ENCODE measurements around the gene S1PR4. TPM values are rescaled to one million over a fixed set of nuclear protein-coding genes. Genes with fewer than 3 reads are reported as not detected.
A peak's percentile ranks its signal among the peaks of the same experiment; 100 is the strongest.

The S1PR4 gene
- total RNA-seq, 1 experiment from 2014 or later, result 0.28 TPM

GRCh38 chr19:3189702-3190469, 11.3 kb downstream of the S1PR4 start:
- Mint-ChIP-seq H3K27me3 (ENCODE audit: low read depth) (no peaks in the 10 kb centered on the region), H3K4me3 (no peak overlapping the region), H3K9me3 (no peaks in the 10 kb centered on the region), H3K36me3 (peaks cover 10% of the 10 kb centered on the region), H3K4me1 (peaks cover 20% of the 10 kb centered on the region), H3K27ac (no peak overlapping the region)
- DNase-seq (ENCODE audit: low spot score) (peak; percentile 56), ATAC-seq (no peak; the same call in 1 of the 2 replicates)
- ChIA-PET CTCF (interaction anchor here (0.5 to 1.3 kb wide), 7 partner anchors 8 to 239 kb away, joined by 3 to 5 read pairs (median 4); no protein-coding TSS in a partner anchor), POLR2A (interaction anchor here (0.6 kb wide), 1 partner anchor 178 kb away, joined by 3 read pairs; no protein-coding TSS in a partner anchor)
- TF ChIP-seq NR2C2 (CRISPR knock-in tag; IDR thresholded peaks at IDR 0.05) (no peak), ZNF423 (CRISPR knock-in tag; IDR thresholded peaks at IDR 0.05) (no peak), ELF4 (CRISPR knock-in tag; IDR thresholded peaks at IDR 0.05; ENCODE audit: low read depth) (no peak)

- CTCF ChIA-PET, result interaction anchor here (0.5 to 1.3 kb wide), 5 partner anchors 8 to 240 kb away, joined by 3 to 5 read pairs (median 4); no protein-coding TSS in a partner anchor
- Mint-ChIP-seq H3K27ac (no peak overlapping the region), H3K9me3 (no peaks in the 10 kb centered on the region), H3K4me1 (peaks cover 20% of the 10 kb centered on the region), H3K36me3 (peaks cover 10% of the 10 kb centered on the region), H3K27me3 (ENCODE audit: low read depth) (no peaks in the 10 kb centered on the region), H3K4me3 (no peak overlapping the region)
- no peak for ATAC-seq
- no peak for DNase-seq (ENCODE audit: low spot score)
- POLR2A ChIA-PET, result interaction anchor here (0.6 kb wide), 1 partner anchor 179 kb away, joined by 3 read pairs; no protein-coding TSS in a partner anchor
- TF ChIP-seq SMAD4 (CRISPR knock-in tag; IDR thresholded peaks at IDR 0.05) (no peak), ZBTB43 (CRISPR knock-in tag; IDR thresholded peaks at IDR 0.05) (no peak), NR1H2 (CRISPR knock-in tag; IDR thresholded peaks at IDR 0.05) (no peak), PRDM15 (CRISPR knock-in tag; IDR thresholded peaks at IDR 0.05) (no peak), GRHL2 (CRISPR knock-in tag; IDR thresholded peaks at IDR 0.05; ENCODE audit: insufficient replicate concordance, severe bottlenecking) (no peak), ZNF121 (CRISPR knock-in tag; IDR thresholded peaks at IDR 0.05) (no peak), FOXP4 (CRISPR knock-in tag; IDR thresholded peaks at IDR 0.05) (no peak), GABPB1 (CRISPR knock-in tag; IDR thresholded peaks at IDR 0.05) (no peak), USF2 (CRISPR knock-in tag; IDR thresholded peaks at IDR 0.05) (no peak), SP1 (CRISPR knock-in tag; conservative IDR thresholded peaks at IDR 0.05) (no peak), ATF1 (CRISPR knock-in tag; IDR thresholded peaks at IDR 0.05) (no peak), ZNF512 (CRISPR knock-in tag; IDR thresholded peaks at IDR 0.05; ENCODE audit: borderline replicate concordance) (no peak), E2F5 (CRISPR knock-in tag; IDR thresholded peaks at IDR 0.05) (no peak), ZNF232 (CRISPR knock-in tag; IDR thresholded peaks at IDR 0.05) (no peak), ZNF219 (CRISPR knock-in tag; IDR thresholded peaks at IDR 0.05; ENCODE audit: borderline replicate concordance) (no peak), ATF2 (CRISPR knock-in tag; IDR thresholded peaks at IDR 0.05; ENCODE audit: borderline replicate concordance, low read depth) (no peak), USF1 (CRISPR knock-in tag; IDR thresholded peaks at IDR 0.05) (no peak)
Observed at GRCh38 chr19:3190470-3190770, 11.9 kb downstream of the S1PR4 start.
